Sigmoid colon (tissue), 7 donors: ENCODE data around the gene ZNF492. TPM values are rescaled to one million over a fixed set of nuclear protein-coding genes. Genes with fewer than 3 reads are reported as not detected.
"Not testable (repeated sequence)": the region's sequence is repeated elsewhere in the genome, so short reads cannot be mapped to it uniquely, and the experiment has no call there.

Source experiments
- DNase-seq: peaks from one replicate; pipeline ENCODE4 v3.0.0-alpha.2; 2019
- H3K27ac ChIP-seq, 4 donors: fragments of 200-600 bp; sonication (generic); one replicate each; pipeline ENCODE4 v1.5.1; 2016 to 2019; ENCODE audit warnings: mild to moderate bottlenecking in 1 of 4
- H3K27me3 ChIP-seq, 3 donors: fragments of 200-600 bp; sonication (generic); one replicate each; pipeline ENCODE4 v1.5.1; 2019; ENCODE audit warnings: mild to moderate bottlenecking in 1 of 3
- H3K36me3 ChIP-seq, 4 donors: fragments of 200-600 bp; sonication (generic); one replicate each; pipeline ENCODE4 v1.5.1; 2016 to 2019
- H3K4me1 ChIP-seq, 4 donors: fragments of 200-600 bp; sonication (generic); one replicate each; pipeline ENCODE4 v1.5.1; 2017 to 2019
- H3K4me3 ChIP-seq, 4 donors: fragments of 200-600 bp; sonication (generic); one replicate each; pipeline ENCODE4 v1.5.1; 2017 to 2019; ENCODE audit warnings: mild to moderate bottlenecking in 2 of 4, moderate library complexity in 1 of 4
- H3K9me3 ChIP-seq, 4 donors: fragments of 200-600 bp in 3 of 4; sonication (generic) in 3 of 4; one replicate each; pipeline versions ENCODE4 v1.5.1 to v1.6.1; 2013 to 2019
- EP300 ChIP-seq, 4 donors: sonication (generic); formaldehyde crosslinking; IDR thresholded peaks; one replicate each; pipeline ENCODE4 v1.6.1; 2017; ENCODE audit warnings: antibody characterized with exemption in 4 of 4
- POLR2A ChIP-seq, 2 donors: fragments of 450-650 bp; IDR thresholded peaks; one replicate each; pipeline ENCODE4 v1.6.1; 2016; ENCODE audit warnings: antibody characterized with exemption in 2 of 2, mild to moderate bottlenecking in 2 of 2, moderate library complexity in 2 of 2
- POLR2AphosphoS5 ChIP-seq, 4 donors: sonication (generic); formaldehyde crosslinking; IDR thresholded peaks; one replicate each; pipeline ENCODE4 v1.6.1; 2017; ENCODE audit warnings: antibody characterized with exemption in 4 of 4
- WGBS, 2 donors: extraction: QIAGEN DNeasy Blood & Tissue Kit; methylation state at CpG; one replicate each; pipeline ENCODE4 v1.1.7; 2013; 5-methylcytosine and 5-hydroxymethylcytosine counted together
- intact Hi-C: fragments of 100-400 bp; cut with DNase I; formaldehyde crosslinking; loops from one replicate; pipeline ENCODE4 v1.15.1; 2023
- polyA plus RNA-seq, 3 donors: library from polyadenylated mRNA; stranded (reverse); fragments of 200-250 nt; gene quantifications; one replicate each; pipeline ENCODE4 v1.2.3, GENCODE V29; 2013
- total RNA-seq, 4 donors: library from RNA; depleted of rRNA; stranded (reverse); fragments of >200 nt; gene quantifications; one replicate each; pipeline ENCODE4 v1.1.0, GENCODE V29; 2016
- TF ChIP-seq, protein P1 (sequence below), 4 experiments: fragments of 450-650 bp in 3 of 4; fragments of 200-600 bp in 1 of 4; IDR thresholded peaks; one replicate each; pipeline ENCODE4 v1.5.1; 2016 to 2019; ENCODE audit warnings: antibody characterized with exemption in 4 of 4, mild to moderate bottlenecking in 3 of 4, moderate library complexity in 2 of 4
- donor health status: healthy with polysubstance abuse.
- donor health status: Bipolar disorder and iron deficiency.
- donor health status: healthy.

Gene ZNF492
- total and polyA plus RNA-seq, 7 donors = 0.14 to 0.48 (median 0.30) TPM; not detected in 3

DNA sequence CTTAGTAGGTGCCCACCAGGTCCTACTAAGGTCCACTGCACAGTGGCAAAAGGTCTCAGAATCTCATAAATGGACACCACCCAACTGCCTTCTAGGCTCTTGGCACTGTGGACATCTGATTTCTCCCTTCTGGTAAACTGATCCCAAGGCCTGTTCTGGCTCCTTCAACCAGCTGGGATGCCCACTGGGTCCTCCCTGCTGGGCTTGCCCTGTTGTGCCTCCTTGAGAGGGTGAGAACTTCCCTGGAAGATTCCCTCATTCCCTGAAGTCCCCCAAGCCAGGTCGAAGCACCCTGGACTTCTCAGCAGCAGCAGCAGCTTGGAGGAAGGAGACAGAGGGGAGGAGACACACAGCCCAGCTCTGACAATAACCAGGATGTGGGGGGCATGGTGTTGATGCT, 6.6 kb upstream of the ZNF492 start:
- Histone ChIP-seq H3K36me3 (no peaks in the 10 kb centered on the region), H3K9me3 (peaks cover 0 to 2% (median 0%) of the 10 kb centered on the region in 4 donors), H3K27ac (no peak overlapping the region), H3K27me3 (peaks cover 0 to 18% (median 12%) of the 10 kb centered on the region in 3 donors), H3K4me3 (no peak overlapping the region), H3K4me1 (peaks cover 0 to 13% (median 5%) of the 10 kb centered on the region in 4 donors)
- WGBS, 2 donors = 78 to 81% methylated on average over 1 of the region's 1 CpG
- no peak for DNase-seq
- intact Hi-C loops = no loop called here
- no peak for TF ChIP-seq EP300 (IDR thresholded peaks at IDR 0.05)
- TF ChIP-seq, protein P1, sequence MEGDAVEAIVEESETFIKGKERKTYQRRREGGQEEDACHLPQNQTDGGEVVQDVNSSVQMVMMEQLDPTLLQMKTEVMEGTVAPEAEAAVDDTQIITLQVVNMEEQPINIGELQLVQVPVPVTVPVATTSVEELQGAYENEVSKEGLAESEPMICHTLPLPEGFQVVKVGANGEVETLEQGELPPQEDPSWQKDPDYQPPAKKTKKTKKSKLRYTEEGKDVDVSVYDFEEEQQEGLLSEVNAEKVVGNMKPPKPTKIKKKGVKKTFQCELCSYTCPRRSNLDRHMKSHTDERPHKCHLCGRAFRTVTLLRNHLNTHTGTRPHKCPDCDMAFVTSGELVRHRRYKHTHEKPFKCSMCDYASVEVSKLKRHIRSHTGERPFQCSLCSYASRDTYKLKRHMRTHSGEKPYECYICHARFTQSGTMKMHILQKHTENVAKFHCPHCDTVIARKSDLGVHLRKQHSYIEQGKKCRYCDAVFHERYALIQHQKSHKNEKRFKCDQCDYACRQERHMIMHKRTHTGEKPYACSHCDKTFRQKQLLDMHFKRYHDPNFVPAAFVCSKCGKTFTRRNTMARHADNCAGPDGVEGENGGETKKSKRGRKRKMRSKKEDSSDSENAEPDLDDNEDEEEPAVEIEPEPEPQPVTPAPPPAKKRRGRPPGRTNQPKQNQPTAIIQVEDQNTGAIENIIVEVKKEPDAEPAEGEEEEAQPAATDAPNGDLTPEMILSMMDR (IDR thresholded peaks at IDR 0.05) = no peak
- no peak for TF ChIP-seq POLR2AphosphoS5 (IDR thresholded peaks at IDR 0.05)
- TF ChIP-seq POLR2A (IDR thresholded peaks at IDR 0.05) = no peak

DNA sequence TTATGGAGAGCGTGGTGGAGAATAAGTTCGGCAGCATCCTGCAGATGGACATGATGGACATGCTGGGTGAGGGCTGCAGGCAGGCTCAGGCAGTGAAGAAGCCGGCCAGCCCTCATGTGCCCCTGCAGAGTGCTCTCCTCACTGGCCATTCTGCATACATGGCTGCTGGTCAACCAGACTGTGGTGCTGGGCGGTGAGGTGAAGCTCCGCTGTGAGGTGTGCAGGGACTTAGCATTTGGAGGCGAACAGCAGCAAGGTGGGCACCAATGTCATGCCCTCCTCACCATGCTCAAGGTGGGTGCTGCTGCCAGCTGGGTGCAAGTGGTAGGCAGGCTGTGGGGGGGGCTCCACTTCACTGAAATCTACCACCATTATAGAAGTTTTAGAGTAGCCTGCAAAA, 5.7 kb upstream of the ZNF492 start:
- intact Hi-C loops = no loop called here

GRCh38 chr19:22634450-22634827, 315 bp downstream of the ZNF492 start:
- Histone ChIP-seq H3K27ac (peak overlapping the region in 1 of 4 donors; percentile 10), H3K4me1 (peaks cover 0 to 7% (median 6%) of the 10 kb centered on the region in 4 donors), H3K9me3 (no peaks in the 10 kb centered on the region), H3K27me3 (no peaks in the 10 kb centered on the region), H3K4me3 (peak overlapping the region; percentile 53 to 77 (median 64)), H3K36me3 (no peaks in the 10 kb centered on the region)
- DNase-seq = no peak
- 1 to 8% methylated on average over 24 of the region's 24 CpGs for WGBS, 2 donors
- TF ChIP-seq POLR2A (IDR thresholded peaks at IDR 0.05) = no peak
- TF ChIP-seq, protein P1 (IDR thresholded peaks at IDR 0.05) = no peak
- TF ChIP-seq POLR2AphosphoS5 (IDR thresholded peaks at IDR 0.05) = no peak
- no peak for TF ChIP-seq EP300 (IDR thresholded peaks at IDR 0.05)
- intact Hi-C loops = no loop called here

More for the DNA sequence above, 5.7 kb upstream of the ZNF492 start:
- H3K27me3 ChIP-seq = peaks cover 0 to 9% (median 5%) of the 10 kb centered on the region in 3 donors
- peaks cover 0 to 4% (median under 1%) of the 10 kb centered on the region in 4 donors for H3K4me1 ChIP-seq
- H3K36me3 ChIP-seq = no peaks in the 10 kb centered on the region
- no peak overlapping the region for H3K27ac ChIP-seq
- 89 to 91% methylated on average over 6 of the region's 6 CpGs for WGBS, 2 donors
- H3K4me3 ChIP-seq = no peak overlapping the region
- no peak for DNase-seq
- TF ChIP-seq, protein P1 (IDR thresholded peaks at IDR 0.05) = no peak
- TF ChIP-seq EP300 (IDR thresholded peaks at IDR 0.05) (no peak), POLR2AphosphoS5 (IDR thresholded peaks at IDR 0.05) (no peak), POLR2A (IDR thresholded peaks at IDR 0.05) (no peak)
- peaks cover 0 to 2% (median 0%) of the 10 kb centered on the region in 4 donors for H3K9me3 ChIP-seq

DNA sequence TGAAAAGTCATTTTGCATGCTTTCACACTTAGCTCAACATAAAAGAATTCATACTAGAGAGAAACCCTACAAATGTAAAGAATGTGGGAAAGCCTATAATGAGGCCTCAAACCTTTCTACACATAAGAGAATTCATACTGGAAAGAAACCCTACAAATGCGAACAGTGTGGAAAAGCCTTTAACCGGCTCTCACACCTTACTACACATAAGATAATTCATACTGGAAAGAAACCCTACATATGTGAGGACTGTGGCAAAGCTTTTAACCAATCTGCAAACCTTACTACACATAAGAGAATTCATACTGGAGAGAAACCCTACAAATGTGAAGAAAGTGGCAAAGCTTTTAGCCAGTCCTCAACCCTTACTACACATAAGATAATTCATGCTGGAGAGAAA, 51.4 kb downstream of the ZNF492 start:
- H3K9me3 ChIP-seq = peaks cover 3 to 18% (median 5%) of the 10 kb centered on the region in 4 donors
- WGBS, 2 donors = 77 to 93% methylated on average over 2 of the region's 2 CpGs
- DNase-seq, intact Hi-C loops, H3K27ac ChIP-seq, H3K36me3 ChIP-seq, H3K4me1 ChIP-seq, H3K4me3 ChIP-seq, H3K27me3 ChIP-seq: not testable (repeated sequence)

DNA sequence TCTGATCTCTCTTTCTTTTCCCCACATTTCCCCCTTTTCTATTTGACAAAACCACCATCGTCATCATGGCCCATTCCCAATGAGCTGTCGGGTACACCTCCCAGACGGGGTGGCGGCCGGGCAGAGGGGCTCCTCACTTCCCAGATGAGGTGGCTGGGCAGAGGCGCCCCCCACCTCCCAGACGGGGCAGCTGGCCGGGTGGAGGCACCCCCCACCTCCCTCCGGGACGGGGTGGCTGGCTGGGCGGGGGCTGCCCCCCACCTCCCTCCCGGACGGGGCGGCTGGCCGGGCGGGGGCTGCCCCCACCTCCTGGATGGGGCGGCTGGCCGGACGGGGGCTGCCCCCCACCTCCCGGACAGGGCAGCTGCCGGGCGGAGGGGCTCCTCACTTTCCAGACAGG, 68.5 kb downstream of the ZNF492 start:
- H3K27ac ChIP-seq, H3K4me3 ChIP-seq, H3K36me3 ChIP-seq, H3K4me1 ChIP-seq, H3K27me3 ChIP-seq, intact Hi-C loops, DNase-seq: not testable (repeated sequence)
- 89 to 95% methylated on average over 22 of the region's 22 CpGs for WGBS, 2 donors
- H3K9me3 ChIP-seq = peaks cover 0 to 18% (median 0%) of the 10 kb centered on the region in 4 donors

GRCh38 chr19:22703096-22703495, 69.0 kb downstream of the ZNF492 start:
- H3K9me3 ChIP-seq = peaks cover 0 to 18% (median 0%) of the 10 kb centered on the region in 4 donors
- WGBS, 2 donors = 93 to 97% methylated on average over 28 of the region's 28 CpGs
- H3K27ac ChIP-seq, intact Hi-C loops, H3K4me3 ChIP-seq, H3K27me3 ChIP-seq, H3K36me3 ChIP-seq, H3K4me1 ChIP-seq, DNase-seq: not testable (repeated sequence)
